Keratinocyte (primary cell): Measurements from ENCODE around the gene RAX2. TPM values are rescaled to one million over a fixed set of nuclear protein-coding genes. Genes with fewer than 3 reads are reported as not detected.

Experiments used
- DNase-seq: peaks from one replicate; pipeline ENCODE4 v3.0.0-alpha.2; 2011; ENCODE audit warnings: low read depth, missing footprints, low spot score
- FAIRE-seq: peaks from 2 replicates; lab custom pipeline; 2011; peaks lifted over from hg19 to GRCh38; lab: Jason Lieb, UNC
- H2AFZ ChIP-seq: 2 replicates; pipeline ENCODE4 v1.6.0; 2012; ENCODE audit warnings: low read length, control low read depth, inconsistent platforms; ENCODE audit not compliant: control insufficient read depth
- H3K27ac ChIP-seq: 2 replicates; pipeline ENCODE4 v1.5.1; 2011; ENCODE audit warnings: low read length; ENCODE audit not compliant: control insufficient read depth, insufficient read depth
- H3K27me3 ChIP-seq: 3 replicates; pipeline ENCODE4 v1.6.0; 2011; ENCODE audit warnings: low read length; ENCODE audit not compliant: control insufficient read depth, insufficient read depth; ENCODE audit errors: extremely low read depth
- H3K36me3 ChIP-seq, 2 experiments: 2 replicates in 1 of 2; 3 replicates in 1 of 2; pipeline ENCODE4 v1.5.1; 2011; ENCODE audit warnings: low read length in 2 of 2, mild to moderate bottlenecking in 1 of 2; ENCODE audit not compliant: control insufficient read depth in 2 of 2, insufficient read depth in 2 of 2; ENCODE audit errors: extremely low read depth in 1 of 2
- H3K4me1 ChIP-seq: 3 replicates; pipeline ENCODE4 v1.5.1; 2011; ENCODE audit warnings: low read length; ENCODE audit not compliant: control insufficient read depth, insufficient read depth; ENCODE audit errors: extremely low read depth
- H3K4me2 ChIP-seq: 3 replicates; pipeline ENCODE4 v1.6.0; 2011; ENCODE audit warnings: low read depth, low read length; ENCODE audit not compliant: control insufficient read depth, insufficient read depth; ENCODE audit errors: extremely low read depth
- H3K4me3 ChIP-seq, 3 experiments: fragments of 200-600 bp in 1 of 3; sonication (generic) in 1 of 3; 2 replicates in 2 of 3; 3 replicates in 1 of 3; pipeline ENCODE4 v1.5.1; 2011 to 2016; ENCODE audit warnings: low read length in 3 of 3, mild to moderate bottlenecking in 3 of 3, control low read depth in 2 of 3, inconsistent platforms in 1 of 3, low read depth in 1 of 3, mixed read lengths in 1 of 3, mixed run types in 1 of 3, moderate library complexity in 1 of 3; ENCODE audit not compliant: control insufficient read depth in 2 of 3, insufficient read depth in 2 of 3; ENCODE audit errors: extremely low read depth in 1 of 3
- H3K79me2 ChIP-seq: 2 replicates; pipeline ENCODE4 v1.6.0; 2012; ENCODE audit warnings: low read length; ENCODE audit not compliant: control insufficient read depth, insufficient read depth
- H3K9ac ChIP-seq: 3 replicates; pipeline ENCODE4 v1.6.0; 2011; ENCODE audit warnings: low read length; ENCODE audit not compliant: control insufficient read depth, insufficient read depth; ENCODE audit errors: extremely low read depth
- H3K9me1 ChIP-seq: 3 replicates; pipeline ENCODE4 v1.6.0; 2011; ENCODE audit warnings: low read length; ENCODE audit not compliant: control insufficient read depth, insufficient read depth; ENCODE audit errors: extremely low read depth
- H3K9me3 ChIP-seq: 2 replicates; pipeline ENCODE4 v1.5.1; 2012; ENCODE audit warnings: low read depth, low read length; ENCODE audit not compliant: control insufficient read depth
- H4K20me1 ChIP-seq: 3 replicates; pipeline ENCODE4 v1.6.0; 2011; ENCODE audit warnings: low read length; ENCODE audit not compliant: control insufficient read depth, insufficient read depth; ENCODE audit errors: extremely low read depth
- EZH2 ChIP-seq: IDR thresholded peaks from one replicate; pipeline ENCODE4 v1.6.1; 2012; ENCODE audit warnings: inconsistent platforms, mild to moderate bottlenecking, low read length, moderate library complexity
- dilution Hi-C: fragments of 300-500 bp; cut with MboI; formaldehyde crosslinking; loops from one replicate; pipeline ENCODE4 v1.7.0; 2020; ENCODE audit warnings: low sequenced_read_pairs; ENCODE audit not compliant: extremely low pct_ligation_motif_present
- polyA plus RNA-seq, 5 experiments: library from polyadenylated mRNA; depleted of rRNA in 3 of 5; stranded (reverse) in 3 of 5; stranded (forward) in 1 of 5; unstranded in 1 of 5; fragments of >200 nt; gene quantifications; 1 replicate in 1 of 5; 2 replicates in 3 of 5; 3 replicates in 1 of 5; pipeline versions ENCODE4 v1.2.1 to v1.2.3, GENCODE V29; 2011 to 2012; ENCODE audit warnings: missing spikeins in 2 of 5, low read depth in 1 of 5, low replicate concordance in 1 of 5
- TF ChIP-seq, protein P1 (sequence below), 3 experiments: IDR thresholded peaks in 1 of 3; conservative IDR thresholded peaks in 1 of 3; optimal IDR thresholded peaks in 1 of 3; 2 replicates in 2 of 3; 3 replicates in 1 of 3; pipeline versions ENCODE3 to v1.5.1; 2011; ENCODE audit warnings: low read length in 3 of 3, mild to moderate bottlenecking in 3 of 3, moderate library complexity in 2 of 3, control low read depth in 1 of 3, inconsistent platforms in 1 of 3; ENCODE audit not compliant: insufficient read depth in 2 of 3; ENCODE audit errors: extremely low read depth in 1 of 3

RAX2 gene
- polyA plus RNA-seq, 1 donor (not counting 4 experiments of a cell fraction or from before 2014, with no cell fraction given) = not detected

DNA sequence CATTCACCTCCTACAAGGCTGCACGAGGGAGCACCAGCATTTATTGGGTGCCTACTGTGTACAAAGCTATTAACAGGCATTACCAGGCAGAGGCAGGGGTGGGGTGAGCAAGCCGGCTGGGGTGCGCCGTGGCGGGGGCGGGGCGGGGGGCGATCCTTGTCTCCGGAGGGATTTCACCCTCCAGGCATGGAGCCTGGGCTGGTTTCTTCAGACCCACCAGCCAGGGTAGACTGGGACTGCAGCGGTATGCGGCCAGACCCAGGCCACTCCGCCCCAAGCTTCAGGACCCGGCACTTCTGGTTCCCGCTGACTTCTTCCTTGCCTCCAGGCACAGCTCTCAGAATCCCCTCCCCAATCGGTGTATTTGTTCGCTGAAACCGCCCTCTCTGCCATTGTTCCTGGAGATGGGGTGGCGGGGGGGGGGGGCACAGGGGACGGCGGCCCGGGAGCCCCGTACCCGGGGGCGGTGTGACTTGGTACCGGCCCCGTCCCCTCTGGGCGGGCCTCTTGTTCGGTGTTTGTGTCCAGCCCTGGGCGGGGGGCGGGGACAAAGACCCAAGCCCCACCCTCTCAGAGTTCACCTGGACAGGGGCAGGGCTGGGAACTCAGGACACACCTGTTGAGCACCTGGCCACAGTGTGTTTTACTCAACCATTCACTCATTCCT lies 49.5 kb downstream of the RAX2 start:
- no peak overlapping the region for H3K4me3 ChIP-seq
- dilution Hi-C loops = no loop called here
- no peak overlapping the region for H3K4me2 ChIP-seq

GRCh38 chr19:3721887-3722442 lies 50.1 kb downstream of the RAX2 start:
- Histone ChIP-seq H3K27me3 (peaks cover 41% of the 10 kb centered on the region), H3K27ac (no peak overlapping the region), H3K9me3 (no peaks in the 10 kb centered on the region), H3K4me1 (no peaks in the 10 kb centered on the region), H3K4me3 (no peak overlapping the region), H2AFZ (no peak overlapping the region), H3K36me3 (no peaks in the 10 kb centered on the region), H4K20me1 (no peaks in the 10 kb centered on the region), H3K9me1 (no peaks in the 10 kb centered on the region), H3K9ac (no peak overlapping the region), H3K79me2 (no peaks in the 10 kb centered on the region), H3K4me2 (no peak overlapping the region)
- dilution Hi-C loops = no loop called here
- FAIRE-seq (no peak), DNase-seq (no peak)
- TF ChIP-seq, protein P1, sequence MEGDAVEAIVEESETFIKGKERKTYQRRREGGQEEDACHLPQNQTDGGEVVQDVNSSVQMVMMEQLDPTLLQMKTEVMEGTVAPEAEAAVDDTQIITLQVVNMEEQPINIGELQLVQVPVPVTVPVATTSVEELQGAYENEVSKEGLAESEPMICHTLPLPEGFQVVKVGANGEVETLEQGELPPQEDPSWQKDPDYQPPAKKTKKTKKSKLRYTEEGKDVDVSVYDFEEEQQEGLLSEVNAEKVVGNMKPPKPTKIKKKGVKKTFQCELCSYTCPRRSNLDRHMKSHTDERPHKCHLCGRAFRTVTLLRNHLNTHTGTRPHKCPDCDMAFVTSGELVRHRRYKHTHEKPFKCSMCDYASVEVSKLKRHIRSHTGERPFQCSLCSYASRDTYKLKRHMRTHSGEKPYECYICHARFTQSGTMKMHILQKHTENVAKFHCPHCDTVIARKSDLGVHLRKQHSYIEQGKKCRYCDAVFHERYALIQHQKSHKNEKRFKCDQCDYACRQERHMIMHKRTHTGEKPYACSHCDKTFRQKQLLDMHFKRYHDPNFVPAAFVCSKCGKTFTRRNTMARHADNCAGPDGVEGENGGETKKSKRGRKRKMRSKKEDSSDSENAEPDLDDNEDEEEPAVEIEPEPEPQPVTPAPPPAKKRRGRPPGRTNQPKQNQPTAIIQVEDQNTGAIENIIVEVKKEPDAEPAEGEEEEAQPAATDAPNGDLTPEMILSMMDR (optimal IDR thresholded peaks at IDR 0.05 in 1 of 3, IDR thresholded peaks at IDR 0.05 in 1 of 3, conservative IDR thresholded peaks at IDR 0.05 in 1 of 3; ENCODE audit: extremely low read depth in 1 of 3, insufficient read depth in 2 of 3, low read length in 3 of 3) = no peak
- TF ChIP-seq EZH2 = peak; percentile 90

More for the DNA sequence above, 49.5 kb downstream of the RAX2 start:
- Histone ChIP-seq H3K9ac (no peak overlapping the region), H3K9me1 (no peaks in the 10 kb centered on the region), H3K79me2 (no peaks in the 10 kb centered on the region), H4K20me1 (no peaks in the 10 kb centered on the region), H3K4me1 (no peaks in the 10 kb centered on the region), H3K36me3 (no peaks in the 10 kb centered on the region), H3K27me3 (peaks cover 41% of the 10 kb centered on the region), H3K27ac (no peak overlapping the region), H2AFZ (no peak overlapping the region), H3K9me3 (no peaks in the 10 kb centered on the region)
- TF ChIP-seq, protein P1 (optimal IDR thresholded peaks at IDR 0.05 in 1 of 3, IDR thresholded peaks at IDR 0.05 in 1 of 3, conservative IDR thresholded peaks at IDR 0.05 in 1 of 3; ENCODE audit: extremely low read depth in 1 of 3, insufficient read depth in 2 of 3, low read length in 3 of 3) = no peak
- TF ChIP-seq EZH2 = no peak
- no peak for DNase-seq
- no peak for FAIRE-seq
